SK-N-DZ (cell line): ENCODE data around the gene TUBA1A.
"Not testable (repeated sequence)": the region's sequence is repeated elsewhere in the genome, so short reads cannot be mapped to it uniquely, and the experiment has no call there.

Experiments used
- DNase-seq: peaks from one replicate; pipeline ENCODE4 v3.0.0-alpha.2; 2015; ENCODE audit warnings: low spot score
- small RNA-seq, 2 experiments: library from RNA; depleted of rRNA; stranded (forward); fragments of <200 nt; gene quantifications; one replicate each; pipeline ENCODE3, GENCODE V24; 2014

Gene TUBA1A

DNA sequence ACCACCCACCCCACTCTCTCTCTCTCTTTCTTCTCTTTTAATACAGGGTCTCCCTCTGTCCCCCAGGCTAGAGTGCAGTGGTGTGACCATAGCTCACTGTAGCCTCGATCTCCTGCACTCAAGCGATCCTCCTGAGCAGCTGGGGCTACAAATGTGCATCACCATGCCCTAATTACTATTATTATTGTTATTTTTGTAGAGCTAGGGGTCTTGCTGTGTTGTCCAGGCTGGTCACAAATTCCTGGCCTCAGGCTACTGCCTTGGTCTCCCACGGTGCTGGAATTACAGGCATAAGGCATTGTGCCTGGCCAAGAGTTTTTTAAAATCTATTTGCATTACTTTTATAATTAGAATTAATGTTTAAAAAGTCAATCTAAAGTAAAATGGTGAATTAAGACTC is 34.7 kb downstream of the TUBA1A start:
- DNase-seq = no peak

DNA sequence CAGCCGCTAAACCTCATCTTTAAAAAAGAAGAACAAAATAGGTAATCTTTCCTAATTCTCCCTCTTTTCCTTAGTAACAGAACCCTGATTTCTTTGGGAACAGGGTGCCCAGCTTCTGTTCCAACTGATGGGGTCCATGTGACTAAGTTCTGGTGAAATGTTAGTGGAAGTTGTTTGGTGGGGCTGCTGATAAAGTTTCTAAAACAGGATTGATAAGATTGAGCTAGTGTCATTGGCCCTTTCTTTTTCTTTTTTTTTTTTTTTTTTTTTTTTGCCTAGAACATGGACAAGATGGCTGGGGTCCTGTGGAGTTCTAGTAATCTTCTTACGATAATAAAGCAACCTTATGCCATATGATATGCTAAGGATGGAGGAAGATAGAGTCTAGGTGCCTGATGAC is 41.5 kb downstream of the TUBA1A start:
- no peak for DNase-seq

DNA sequence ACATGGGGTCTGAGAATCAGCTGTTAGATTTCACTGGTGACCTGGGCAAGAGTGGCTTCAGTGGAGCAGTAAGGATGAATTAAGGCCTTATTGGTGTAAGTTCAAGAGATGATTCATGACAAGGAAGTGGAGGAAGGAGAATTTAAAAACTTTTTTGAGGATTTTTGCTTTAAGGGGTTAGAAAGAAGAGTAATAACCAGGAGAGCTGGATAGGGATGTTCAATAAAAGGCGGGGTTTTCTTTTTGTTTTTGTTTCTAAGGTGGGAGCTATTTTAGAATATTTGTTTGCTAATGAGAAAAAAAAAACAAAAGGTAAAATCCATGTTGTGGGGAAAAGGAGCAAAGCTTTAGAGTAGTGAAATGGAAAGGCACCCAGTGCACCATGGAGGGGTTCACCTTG is 42.5 kb downstream of the TUBA1A start:
- DNase-seq = no peak

DNA sequence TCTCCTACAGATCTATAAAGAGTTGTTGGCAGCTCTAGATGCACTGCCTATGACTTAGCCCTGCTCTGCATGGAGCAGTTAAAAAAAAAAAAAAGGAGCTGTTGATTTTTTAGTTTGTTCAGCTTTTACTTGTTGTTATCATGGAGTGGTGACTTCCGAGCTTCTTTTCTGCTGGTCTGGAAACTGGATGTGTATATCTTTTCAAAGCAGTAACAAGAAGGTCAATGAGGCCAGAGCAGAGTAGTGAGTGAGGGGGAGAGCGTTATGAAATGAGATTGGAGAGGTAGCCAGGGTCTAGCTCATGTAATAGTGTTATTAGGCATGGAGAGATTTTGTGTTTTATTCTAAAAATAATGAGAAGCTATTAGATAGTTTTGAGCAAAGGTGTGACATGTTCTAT is 44.5 kb downstream of the TUBA1A start:
- no peak for DNase-seq

DNA sequence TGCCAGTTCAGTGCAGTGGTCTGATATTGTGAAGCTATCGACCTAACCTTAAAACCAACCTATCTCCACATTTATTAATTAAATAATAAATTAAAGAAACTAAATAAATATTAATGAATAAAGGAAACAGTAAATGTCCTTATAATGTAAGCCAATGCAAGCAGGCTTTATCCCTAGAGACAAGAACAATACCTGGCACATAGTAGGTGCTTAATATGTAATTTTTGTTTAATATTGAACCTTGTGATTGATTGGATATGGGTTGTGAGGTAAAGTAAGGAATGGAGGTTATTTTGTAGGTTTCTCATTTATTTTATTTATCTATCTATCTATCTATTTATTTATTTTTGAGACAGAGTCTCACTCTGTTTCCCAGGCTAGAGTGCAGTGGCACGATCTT is 49.9 kb downstream of the TUBA1A start:
- no peak for DNase-seq

DNA sequence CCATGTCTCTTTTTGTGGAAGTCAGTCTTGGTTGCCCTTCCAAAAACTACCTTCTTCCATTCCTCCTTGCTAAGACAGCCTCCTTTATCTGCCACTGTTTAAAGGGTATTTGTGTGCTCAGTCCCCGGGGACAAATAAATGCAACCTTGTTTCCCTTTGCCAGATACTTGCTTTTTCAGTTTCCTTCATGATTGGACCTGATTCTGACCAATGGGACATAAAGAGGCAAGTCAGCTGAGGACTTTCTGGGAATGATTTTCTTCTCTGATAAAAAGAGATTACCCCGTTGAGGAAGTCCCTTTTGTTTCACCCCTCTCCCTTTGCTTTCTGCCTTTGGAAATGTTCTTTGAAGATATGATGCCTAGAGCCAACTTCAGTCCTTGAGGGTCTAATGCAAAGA is 50.3 kb downstream of the TUBA1A start:
- DNase-seq = peak; percentile 28

DNA sequence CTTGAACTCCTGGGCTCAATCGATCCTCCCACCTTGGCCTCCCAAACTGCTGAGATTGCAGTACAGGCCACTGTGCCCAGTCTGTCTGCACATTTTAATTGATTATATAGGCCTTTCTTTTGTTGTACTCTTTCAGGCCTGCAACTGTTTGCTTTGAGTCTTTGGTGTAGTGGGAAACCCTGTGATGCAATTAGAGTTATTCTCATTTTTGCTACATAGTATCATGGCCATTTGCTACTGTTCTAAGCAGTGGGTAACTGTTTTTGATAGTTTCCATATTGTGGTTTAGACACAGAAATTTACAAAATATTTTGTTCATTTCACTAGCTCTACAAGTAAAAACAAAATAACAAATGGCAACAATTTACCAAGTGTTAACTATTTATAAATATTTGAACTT is 51.4 kb downstream of the TUBA1A start:
- no peak for DNase-seq

DNA sequence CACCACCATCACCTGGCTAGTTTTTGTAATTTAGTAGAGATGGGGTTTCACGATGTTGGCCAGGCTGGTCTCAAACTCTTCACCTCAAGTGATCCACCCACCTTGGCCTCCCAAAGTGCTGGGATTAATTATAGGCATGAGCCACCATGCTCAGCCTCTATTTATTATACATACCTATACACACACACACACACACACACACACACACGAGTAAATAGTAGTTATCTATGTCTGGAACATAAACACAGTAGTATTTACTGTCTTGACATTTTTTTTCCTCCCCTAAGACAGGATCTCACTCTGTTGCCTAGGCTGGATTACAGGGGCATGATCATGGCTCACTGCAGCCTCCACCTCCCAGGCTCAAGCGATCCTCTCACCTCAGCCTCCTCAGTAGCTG is 51.9 kb downstream of the TUBA1A start:
- DNase-seq = not testable (repeated sequence)

Small RNAs within 50 kb of the gene (small RNA-seq; reads per million reads assigned to genes)
- gene RF00017 = 0 reads per million in 2 experiments
